NCI-H446 (cell line): Measurements from ENCODE around the gene HIRA.
"Not testable (repeated sequence)": the region's sequence is repeated elsewhere in the genome, so short reads cannot be mapped to it uniquely, and the experiment has no call there.

Experiments
- DNase-seq, 2 experiments: peaks; one replicate each; lab custom pipeline; 2025; lab: John Stamatoyannopoulos, UW

HIRA gene

DNA sequence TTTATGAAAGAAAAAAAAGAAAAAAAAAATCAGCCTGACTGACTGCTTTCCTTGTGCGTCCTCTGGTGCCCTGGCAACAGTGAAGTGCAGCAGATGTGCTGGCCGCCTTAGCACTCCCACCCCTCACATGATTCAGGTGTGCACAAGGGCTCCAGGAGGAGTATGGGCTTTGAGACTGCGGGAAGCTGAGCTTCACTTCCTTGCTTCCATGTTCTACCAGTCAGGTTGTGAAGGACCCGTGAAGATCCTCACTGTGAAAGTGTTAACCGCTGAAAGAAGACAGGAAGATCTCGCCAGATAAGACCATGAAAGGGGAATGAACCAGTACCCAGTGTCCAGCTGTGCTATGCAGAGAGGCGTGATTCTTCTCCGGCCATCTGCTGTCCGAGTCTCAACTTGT, 48.2 kb downstream of the HIRA start:
- DNase-seq, result no peak

DNA sequence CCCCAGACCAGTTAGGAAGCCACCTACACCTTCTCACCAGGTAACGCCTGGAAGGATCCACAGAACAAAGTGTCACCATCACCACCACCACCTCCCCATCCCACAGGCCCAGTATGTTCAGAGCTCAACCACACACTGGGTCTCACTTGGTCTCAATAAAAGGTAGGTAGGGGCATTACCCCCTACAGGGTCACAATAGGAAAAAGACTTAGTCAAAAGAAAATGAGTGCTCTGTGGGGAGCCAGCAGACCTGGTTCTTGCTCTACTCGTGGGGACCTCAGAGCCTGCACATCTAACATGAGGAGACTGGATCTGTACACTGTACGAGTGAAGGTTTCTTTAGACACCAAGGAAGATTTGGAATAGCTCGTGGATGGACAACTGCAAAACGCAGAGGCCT, 49.3 kb downstream of the HIRA start:
- no peak for DNase-seq

DNA sequence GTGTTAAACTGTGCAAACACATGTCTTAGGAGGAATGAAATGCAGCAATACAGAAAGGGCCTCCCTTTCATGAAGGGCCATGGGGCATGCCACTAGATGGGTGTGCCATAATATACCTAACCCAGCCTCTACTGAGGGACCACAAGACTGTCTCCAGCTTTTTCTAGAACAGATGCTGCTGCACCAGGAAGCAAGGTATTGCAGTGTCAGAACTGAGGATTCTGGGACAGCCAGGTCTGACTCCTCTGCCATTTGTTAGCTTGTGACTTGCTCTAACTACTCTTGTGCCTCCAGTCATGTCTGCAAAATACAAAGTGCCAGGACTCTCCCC, 53.2 kb downstream of the HIRA start:
- DNase-seq, result no peak

DNA sequence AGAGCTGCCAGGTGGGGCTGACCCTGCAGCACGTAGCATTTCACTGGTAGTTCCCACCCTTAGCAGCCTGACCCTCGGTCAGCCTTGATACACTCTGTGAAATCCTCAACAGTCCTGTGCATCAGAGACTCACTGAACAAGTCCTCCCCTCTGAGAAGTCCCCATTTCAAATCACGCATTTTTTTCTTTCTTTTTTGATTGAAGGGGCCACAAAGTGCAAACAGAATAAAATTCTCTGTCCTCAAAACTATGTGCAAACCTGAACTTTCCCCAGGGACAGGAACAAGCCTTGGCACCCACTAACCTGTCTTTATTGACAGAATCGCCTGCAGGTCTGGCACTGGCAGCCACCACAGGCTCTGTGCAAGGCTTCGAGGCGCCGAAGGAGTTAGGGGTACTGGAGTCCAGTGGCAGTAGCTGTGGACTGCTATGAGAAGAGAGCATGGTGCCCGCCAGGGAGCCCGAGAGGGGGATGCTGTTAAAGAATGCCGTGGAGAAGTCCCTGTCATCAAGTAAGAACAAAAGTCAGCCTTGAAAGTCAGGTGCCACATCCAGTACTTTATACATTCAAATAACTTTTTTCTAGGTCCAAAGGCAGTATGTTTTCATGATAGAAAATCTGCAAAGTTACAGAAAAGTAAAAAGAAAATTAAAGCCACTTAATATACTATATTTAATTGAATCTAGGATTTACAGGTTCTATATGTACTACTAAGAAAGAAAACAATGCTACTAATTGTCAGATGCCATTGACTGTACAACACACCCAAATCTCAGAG, 53.8 kb downstream of the HIRA start:
- no peak for DNase-seq

DNA sequence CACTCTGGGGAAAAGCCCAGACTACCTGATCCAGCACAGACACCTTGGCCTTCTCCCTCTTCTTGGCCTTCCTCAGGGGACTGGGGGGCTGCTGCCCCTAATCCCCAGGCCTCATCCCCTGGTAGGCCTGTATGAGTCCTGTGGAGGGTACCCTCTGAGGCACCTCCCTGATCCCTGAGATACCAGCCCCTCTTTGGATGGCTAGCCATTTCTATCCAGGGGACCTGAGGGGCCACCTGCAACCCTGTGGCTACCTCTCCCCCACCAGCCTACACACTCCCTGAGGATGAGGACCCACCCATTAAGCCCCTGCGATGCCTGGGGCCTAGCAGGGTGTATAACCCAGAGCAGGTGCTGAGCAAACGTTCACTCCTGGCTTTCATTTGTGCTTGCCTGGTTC, 54.6 kb downstream of the HIRA start:
- DNase-seq, result no peak

DNA sequence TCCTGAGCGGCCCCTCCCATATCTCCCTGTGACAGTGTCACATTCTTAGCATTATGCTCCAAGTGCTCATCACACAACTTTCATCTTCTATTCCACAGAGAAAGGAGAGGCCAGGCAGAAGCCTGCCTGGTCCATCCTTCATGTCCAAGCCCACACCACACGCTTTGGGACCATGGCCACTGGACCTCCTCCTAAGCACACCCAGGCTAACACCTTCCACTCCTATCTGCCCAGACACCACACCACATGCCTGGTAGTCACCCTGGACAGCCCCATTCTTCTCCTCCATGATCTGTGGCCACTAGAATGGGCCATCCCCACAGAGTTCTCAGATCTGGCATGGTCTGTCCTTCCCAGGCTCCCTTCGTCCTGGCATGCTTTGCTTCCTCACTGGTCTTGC, 55.3 kb downstream of the HIRA start:
- no peak for DNase-seq

DNA sequence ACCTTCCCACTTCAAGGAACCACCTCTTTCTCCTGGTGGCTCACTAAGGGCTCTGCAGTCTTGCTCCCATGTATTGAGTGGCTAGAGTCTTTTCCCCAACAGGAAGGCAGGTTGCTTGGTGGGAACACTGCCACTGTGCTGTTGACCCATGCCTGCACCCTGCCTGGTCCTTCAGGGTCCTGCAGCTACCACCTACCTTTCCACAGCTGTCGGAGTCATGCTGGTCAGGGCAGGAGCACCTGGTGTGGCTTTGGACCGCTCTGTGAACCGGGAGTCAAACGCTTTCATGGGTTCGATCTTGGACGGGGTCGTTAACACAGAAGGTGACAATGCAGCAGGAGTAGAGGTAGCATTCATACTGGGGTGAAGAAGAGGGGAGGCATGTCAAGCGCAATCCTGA, 56.1 kb downstream of the HIRA start:
- DNase-seq, result no peak

DNA sequence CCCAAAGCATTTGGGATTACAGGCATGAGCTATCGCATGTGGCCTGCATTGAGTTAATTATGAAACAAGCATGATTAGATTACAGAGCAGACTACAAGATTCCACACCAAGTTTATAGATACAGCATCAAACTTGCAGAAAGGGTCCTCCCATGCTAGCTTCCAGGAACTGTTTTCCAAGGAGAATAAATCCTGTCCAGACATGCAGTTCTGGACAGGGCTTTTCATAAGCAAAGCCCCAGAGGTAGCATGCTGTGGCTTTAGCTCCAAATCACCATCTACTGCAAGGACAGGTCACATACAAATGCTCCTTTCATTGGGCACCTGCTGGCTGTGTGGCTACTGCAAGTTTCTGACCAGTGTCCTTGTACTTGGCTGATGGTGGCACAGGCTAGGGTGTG, 57.1 kb downstream of the HIRA start:
- DNase-seq, result no peak

DNA sequence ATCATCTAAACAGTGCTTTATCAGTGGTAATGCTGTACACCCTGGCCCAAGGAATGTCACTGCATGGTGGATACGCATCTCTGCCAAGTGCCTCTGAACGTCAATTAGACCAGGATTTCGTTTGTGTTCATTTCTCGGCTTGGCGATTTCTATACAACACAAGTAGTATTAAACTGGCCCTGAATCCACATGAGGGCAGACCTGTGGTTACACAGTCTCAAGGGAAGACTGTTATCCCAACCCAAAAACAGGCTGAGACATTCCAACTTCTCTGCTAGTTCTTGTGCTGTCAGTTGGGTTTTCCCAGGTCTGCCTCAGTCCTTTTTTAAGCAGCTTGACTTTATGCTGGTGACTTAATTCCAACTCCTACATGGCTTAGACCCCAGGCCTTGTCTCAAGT, 58.1 kb downstream of the HIRA start:
- DNase-seq, result no peak

DNA sequence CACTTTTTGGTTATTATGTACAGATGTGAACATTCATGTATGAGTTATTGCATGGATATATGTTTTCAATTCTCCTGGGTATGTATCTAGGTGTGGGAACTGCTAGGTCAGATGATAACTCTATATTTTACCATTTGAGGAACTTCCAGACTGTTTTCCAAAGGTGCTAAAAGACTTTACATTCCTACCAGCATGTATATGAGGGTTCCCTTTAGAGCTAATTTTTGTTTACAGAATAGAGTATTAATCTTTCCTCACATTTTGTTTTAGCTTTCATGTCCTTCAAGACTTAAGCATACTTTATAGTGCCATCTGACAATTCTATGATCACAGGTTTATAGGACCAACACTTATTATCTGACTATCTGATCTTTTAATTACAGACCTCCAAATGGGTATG, 59.6 kb downstream of the HIRA start:
- DNase-seq, result no peak

DNA sequence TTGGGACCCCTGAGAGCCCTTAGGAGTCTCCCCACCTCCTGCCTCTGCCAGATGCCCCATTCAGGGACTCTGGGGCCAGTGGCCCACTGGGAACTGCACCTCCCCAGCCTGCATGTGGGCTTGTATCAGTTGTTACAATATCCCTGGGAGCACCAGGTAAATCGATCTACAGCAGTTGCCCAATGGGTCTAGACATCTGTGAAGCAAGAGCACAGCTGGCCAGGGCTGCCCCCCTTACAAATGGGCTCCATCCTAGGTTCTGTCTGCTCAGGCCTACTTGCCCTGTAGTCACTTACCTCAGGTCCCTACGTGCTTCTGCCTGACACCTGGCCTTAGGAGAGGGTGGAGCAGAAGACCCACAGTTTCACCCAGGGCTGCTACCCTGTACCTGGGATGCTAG, 62.7 kb downstream of the HIRA start:
- DNase-seq, result no peak

DNA sequence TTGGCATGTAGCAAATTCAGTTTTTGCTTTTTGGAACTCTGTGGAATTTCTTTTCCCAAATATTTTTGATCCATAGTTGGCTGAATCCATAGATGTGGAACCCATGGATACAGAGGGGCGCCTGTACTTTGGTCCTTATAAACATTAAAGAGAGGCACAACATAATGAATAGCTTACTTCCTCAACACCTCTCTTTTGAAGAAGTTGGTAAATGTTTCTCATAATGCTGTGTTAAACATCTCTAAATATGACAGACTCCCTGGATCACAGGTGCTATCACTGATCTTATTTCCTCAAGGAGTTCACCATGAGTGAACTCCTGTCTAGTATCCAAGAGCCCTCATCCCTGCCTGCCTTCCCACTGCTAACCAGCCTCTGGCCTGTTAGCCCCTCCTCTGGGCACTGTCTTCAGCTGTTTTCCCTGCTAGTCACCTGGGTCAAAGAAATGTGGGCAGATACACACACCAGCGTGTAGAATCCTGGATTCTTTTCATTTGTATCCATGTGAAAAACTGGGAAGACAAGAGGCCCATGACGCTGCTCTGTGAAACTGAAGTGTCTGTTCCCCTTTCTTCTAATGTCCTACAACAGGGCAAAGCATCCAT, 63.7 kb downstream of the HIRA start:
- no peak for DNase-seq

DNA sequence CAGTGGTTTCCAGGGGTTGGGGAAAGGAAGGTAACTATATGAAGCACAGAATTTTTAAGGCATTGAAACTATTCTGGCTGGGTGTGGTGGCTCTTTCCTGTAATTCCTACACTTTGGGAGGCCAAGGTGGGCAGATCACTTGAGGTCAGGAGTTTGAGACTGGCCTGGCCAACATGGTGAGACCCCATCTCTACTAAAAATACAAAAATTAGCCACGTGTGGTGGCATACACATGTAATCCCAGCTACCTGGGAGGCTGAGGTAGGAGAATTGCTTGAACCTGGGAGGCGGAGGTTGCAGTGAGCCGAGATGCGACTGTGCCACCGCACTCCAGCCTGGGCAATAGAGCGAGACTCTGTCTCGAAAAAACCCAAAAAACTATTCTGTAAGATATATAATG, 68.0 kb downstream of the HIRA start:
- DNase-seq, result not testable (repeated sequence)

DNA sequence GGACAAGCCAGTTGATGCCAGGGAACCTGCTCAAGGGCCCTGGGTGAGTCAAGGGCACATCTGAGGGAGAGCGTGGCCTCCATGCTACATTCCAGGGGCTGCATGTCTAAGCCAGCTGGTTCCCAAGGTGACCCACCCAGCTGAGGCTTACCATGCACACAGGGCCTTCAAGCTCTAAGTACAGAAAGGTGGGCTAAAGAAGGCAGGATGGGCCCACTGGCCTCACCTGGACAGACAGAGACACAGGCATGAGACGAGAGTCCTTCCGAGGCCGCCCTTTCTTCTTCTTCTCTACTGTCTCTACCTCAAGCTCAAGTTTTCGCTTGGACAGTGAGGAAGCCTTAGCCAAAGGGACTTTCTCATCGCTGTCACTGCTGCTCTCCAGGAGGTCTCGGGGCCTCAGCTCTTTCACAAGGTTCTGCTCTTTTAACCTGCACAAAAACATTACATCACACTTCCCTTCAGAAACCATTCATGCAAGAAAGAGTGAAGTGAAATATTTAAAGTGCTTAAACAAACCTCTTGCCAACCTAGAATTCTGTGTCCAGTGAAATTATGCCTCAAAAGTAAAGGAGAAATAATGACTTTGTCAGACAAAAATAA, 69.9 kb downstream of the HIRA start:
- DNase-seq, result no peak

DNA sequence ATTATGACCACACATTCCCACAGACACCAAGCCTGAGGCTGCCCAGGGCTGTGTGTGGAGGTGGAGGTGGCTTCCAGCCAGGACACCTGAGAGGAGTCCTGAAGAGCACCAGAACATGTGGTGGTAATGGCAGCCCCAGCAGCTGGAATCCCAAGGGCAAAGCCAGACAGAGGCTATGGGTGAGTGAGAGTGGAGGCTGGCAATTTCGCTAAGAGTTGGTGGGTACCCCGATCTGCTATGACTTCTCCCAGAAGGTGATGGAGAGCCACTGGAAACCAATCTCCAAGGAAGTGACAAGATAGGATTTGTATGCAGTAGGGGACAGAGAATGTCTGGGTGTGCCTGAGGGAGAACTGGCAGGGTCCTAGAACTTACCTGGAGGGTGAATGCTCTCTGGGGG, 70.7 kb downstream of the HIRA start:
- DNase-seq, result no peak

DNA sequence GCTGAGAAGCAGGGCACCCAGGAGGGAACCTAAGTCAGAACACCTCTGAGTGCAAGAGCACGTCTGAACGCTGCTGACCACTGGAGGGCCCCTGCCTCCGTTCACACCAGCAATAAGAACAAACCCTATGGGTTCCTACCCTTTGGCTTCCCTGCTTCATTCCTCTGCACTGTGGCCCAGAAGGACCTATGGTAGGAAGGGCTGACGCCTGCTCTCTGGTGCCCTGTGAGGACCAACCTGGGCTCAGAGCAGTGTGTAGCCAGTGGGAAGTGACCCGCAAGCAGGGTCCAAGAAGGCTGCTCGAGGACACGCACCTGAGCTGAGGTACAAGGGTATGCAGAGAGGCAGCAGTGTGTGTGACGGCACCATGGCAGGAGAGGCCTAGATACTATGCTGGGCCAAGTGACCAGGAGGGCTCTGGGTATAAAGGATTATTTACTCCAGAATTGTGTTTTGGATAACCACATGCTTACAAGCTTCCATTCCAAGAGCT, 71.2 kb downstream of the HIRA start:
- DNase-seq, result no peak

DNA sequence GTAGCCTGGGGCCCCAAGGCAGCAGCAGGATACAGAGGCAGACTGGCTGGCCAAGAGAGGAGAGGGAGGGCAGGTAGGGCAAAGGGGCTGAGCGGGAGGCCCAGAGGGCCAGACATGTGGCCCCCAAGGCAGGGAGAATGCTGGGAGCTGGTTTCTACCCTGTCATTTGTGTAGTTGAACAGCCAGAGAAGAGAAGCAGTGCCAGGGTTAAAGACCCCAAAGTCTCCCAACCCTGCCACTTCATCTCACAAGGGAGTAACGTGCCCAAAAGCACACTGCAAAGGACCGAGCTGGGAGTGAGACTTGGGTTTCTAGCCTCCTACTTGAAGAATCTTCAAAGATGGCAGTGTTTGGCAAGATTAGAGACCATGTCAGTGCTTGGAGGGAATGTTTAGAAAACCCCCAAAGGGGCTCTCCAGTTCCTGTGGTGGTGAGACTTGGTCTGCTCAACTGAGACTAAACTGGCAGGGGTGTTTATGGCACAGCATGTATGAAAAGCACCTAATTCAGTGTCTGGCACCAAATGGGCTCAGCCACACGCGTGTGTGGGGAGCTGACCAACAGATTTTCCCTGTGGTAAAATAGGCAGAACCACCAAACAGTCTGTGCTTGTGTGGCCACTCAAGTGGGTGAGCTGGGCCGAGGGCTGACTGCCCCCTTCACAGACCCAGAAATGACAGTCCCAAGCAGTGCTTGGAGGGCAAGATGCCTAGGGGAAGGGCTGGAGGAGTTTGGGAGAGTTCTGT, 71.8 kb downstream of the HIRA start:
- no peak for DNase-seq

DNA sequence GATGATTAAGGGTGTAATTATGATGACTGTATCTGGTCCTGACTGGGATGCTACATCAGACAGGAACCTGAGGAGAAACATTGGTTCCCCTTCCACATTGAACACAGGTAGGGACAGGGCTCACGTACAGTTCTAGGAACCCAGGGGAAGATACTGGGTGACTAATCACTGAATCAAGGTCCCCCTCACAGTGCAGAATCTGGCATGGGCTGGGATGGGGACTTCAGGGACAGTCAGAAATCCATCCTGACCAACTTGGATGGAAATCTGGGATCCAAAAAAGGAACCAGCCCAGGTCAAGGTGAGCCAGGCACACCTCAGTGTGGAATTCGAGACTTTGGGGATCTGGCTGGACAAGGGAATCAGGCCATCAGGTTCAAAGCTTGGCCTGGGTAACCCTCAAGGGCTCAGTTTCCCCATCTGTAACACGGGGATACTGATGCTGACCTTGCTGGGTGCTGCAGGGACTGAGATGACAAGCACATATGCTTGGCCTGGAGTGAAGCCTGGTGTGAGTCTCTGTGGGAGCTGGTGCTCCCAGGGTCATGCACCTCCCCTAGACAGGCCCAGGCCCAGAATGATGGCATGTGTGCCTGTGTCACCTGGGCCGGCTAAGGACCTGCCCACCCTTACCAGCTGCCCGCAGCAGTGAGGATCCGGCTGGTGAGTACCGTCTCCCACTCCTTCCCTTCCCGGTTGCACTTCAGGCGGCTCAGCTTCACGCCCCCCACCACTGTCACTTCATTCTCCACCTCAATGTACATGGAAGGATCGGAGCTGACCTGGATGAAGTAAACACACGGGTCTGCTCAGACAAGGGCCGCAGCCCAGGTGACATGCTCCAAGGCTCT, 72.6 kb downstream of the HIRA start:
- DNase-seq, result no peak

DNA sequence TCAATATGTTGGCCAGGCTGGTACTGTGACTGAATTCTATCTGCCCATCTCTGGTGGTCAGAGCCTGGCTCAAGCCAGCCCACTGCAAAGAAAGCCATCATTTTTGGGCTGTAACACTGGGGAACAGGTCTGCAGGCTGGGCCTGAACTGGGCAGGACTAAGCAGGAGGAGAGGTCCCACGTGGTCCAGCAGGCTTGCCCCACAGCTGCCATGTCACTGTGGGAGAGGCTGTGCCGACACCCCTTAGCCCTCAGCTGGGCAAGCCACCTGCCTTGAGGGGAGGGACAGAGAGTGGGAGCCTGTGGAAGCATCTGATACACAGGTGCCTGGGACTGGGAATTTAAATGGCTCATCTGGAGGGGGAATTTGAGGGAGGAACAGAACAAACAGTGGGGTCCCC, 73.3 kb downstream of the HIRA start:
- DNase-seq, result no peak

DNA sequence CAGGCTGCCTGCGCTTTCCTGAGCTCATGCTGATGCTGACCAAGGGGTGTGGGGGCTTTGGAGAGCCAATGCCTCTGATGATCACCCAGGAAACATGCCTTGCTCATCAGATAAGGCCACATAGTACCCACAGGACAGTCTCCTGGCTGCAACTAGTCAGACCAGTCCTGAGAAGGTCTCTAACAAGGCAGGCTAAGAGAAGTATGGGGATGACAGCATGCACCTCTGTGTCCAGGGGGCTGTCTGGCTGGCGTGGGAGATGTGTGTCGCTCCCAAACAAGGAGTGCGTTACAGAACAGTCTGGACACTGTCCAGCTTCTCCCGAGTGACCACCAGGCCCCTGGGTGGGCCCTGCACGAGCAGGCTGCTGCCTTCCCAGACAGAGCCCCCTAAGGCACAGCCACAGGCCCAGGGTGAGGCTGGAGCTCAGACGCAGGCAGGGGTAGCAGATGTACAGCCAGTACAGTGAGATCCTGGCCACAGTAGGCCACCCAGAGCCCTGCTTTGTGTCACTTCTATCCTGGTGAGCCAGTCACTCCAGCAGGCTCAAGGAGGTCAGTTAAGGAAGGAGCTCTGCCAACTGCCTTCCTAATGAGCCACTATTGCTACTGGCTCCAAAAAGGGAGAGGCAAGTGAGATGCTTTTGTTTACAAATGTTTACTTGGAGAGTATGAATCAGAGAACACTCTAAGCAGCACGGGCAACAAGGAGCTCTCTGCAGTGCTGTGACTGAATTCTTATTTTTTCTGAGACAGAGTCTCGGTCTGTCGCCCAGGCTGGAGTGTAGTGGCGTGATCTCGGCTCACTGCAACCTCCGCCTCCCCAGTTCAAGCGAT, 74.0 kb downstream of the HIRA start:
- no peak for DNase-seq

DNA sequence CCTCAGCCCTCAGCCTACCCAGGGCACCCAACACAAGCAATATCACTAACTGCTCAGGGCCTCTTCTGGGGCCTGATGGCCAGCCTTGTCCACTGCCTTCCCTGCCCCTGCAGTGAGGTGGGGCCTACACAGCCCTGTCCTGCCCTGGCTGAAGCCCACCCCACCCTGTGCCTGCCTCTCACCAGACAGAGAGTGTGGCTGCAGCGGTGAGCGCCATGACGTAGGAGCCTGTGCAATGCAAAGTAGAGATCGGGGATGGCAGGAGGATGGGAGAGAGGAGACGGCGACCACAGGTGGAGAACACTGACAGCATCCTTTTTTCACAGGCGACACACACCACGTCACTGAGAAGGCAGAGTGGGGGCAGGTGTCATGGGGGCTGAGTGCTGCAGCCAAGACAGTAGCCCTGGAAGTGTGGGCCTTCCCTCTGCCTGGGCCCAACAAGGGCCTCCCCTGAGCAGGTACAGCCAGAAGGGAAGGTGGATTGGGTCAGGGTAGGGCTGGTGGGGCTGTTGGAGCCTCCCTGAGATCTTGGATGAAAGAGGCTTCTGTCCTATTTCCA, 74.7 kb downstream of the HIRA start:
- no peak for DNase-seq
